Stimulated activated CD8-positive, alpha-beta memory T cell treated with anti-CD3 and anti-CD28 coated beads, Interleukin-2, amount 100 ng/mL, for 1 hour (primary cell): ENCODE measurements around the gene ITGAX.

Experiments
- DNase-seq, 2 donors: peaks; one replicate each; pipeline ENCODE4 v3.0.0-alpha.2; 2020; ENCODE audit warnings: low read depth in 2 of 2

ITGAX gene

DNA sequence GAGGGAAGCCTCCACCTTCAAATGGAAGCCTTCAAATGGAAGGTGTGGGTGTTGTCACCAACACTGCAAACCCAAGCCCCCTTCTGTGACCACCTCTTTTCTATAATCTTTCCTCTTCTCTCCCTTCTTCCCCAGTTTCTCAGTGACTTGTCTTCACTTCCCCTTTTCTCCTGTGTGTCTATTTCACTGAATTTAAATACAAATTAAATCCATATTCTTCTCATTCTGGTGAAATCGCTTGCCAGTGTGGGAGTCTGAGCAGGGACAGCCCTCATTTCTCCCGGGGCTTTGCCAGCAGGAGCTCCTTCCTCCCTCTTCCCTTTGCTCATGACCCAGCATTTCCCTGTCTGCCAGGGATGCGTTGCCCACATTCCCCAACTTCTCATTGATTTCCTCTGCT is 6.4 kb upstream of the ITGAX start:
- no peak for DNase-seq

DNA sequence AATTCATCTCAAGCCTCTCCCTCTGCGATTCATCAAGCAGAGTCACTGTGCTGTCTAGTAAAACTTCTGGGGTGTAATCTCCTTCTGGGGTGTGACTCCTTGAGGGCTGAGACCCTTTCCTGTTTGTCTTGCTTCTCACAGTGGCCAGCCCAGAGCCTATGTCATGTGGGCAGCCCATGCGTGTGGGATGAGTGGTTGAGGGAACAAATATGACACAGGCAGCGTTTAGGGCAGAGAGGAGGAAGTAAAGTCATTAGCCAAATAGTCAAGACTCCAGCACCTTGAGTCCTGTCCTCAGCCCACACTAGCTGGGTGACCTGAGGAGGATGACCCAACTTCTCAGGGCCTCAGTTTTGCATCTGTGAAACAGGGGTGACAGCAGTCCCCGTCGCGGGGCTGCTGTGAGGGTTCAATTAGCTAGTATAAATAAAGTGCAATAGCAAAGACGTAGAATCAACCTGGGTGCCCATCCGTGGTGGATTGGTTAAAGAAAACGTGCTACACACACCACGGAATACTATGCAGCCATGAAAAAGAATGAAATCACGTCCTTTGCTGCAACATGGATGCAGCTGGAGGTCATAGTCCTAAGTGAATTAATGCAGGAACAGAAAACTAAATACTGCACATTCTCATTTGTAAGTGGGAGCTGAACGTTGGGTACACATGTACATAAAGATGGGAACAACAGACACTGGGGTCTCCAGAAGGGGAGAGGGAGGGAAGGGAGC is 4.5 kb upstream of the ITGAX start:
- DNase-seq, result no peak

DNA sequence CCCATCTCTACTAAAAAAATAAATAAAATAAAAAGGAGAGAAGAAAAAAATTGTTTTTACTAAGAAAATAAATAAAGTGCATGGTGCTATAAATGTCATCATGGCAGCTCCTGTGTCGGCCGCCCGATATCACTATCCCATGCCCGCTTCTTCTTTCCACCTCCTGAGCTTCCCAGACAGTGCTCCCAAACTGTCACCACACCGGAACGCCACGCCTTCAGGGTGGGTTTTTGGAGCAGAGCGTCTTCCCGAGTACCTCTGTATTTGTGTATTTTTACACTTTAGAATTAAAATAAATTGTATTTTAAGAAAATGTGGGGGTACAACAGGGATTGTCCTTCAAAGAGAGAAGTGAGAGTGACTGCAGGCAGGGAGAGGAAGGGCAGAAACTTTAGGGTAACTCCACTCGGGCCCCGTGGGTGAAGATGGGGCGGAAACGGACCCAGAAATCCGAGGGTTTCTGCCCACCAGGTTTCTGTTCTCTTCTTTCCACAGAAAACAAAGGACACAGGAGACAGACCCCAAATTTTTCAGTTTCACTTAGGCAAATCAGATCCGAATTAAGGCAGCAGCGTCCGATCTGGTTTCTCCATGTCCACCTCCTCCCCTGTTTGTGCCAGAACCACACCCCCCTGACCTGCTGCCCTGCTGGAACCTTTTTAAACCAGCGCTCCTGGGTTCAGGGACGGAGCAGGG is 3.6 kb upstream of the ITGAX start:
- no peak for DNase-seq

DNA sequence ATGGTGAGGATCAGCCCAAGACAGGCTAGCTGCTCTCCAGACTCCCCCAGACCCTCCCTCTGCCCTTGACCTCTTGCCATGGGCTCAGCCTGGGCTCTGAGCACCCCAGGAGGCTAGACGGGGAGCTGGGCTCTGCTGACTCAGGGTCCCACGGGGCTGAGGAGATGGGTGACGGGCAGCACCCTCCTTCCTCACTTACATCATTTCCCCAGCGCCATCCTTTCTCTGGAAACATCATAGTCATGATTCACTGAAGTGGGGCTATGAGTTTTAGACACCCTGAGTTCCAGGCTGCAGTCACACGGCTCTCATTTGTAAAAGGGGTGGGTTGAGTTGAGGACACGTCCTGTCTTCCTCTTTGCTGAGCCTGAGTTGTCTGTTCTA is 3.0 kb upstream of the ITGAX start:
- DNase-seq, result no peak

DNA sequence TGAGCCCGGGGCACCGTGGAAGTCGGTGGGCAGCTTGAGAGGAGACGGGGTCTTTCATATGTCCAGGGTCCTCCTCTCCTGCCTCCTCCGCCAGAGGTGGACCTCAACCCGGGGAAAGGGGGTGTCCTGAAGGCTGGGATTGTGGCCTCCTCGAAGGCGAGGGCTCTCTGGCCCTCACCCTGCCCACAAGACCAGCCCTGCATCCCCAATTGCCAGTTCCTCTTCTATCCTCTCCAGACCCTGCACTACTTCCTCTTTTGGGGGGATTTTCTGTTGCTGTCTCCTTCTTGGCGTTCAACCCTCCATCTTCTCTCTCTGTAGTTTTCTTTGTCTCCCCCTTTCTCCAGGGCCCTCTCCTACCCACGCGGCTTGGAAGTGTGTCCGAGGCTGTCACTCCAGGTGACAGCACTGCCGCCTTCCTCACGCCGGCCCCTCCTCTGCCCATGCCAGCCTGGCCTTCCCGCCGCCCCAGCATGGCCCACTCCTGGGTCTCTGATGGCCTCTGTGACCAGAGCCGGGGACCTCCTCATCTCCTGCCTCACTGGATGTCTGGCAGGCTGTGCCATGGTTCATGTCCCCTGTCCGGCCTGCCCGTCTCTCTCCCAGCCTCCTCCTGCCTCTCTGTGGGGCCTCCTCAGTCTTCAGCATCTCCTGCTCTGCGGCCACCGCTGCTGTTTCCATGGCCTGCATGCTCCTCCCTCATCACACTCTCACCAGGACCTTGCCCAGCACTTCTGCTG is 2.4 kb upstream of the ITGAX start:
- no peak for DNase-seq

DNA sequence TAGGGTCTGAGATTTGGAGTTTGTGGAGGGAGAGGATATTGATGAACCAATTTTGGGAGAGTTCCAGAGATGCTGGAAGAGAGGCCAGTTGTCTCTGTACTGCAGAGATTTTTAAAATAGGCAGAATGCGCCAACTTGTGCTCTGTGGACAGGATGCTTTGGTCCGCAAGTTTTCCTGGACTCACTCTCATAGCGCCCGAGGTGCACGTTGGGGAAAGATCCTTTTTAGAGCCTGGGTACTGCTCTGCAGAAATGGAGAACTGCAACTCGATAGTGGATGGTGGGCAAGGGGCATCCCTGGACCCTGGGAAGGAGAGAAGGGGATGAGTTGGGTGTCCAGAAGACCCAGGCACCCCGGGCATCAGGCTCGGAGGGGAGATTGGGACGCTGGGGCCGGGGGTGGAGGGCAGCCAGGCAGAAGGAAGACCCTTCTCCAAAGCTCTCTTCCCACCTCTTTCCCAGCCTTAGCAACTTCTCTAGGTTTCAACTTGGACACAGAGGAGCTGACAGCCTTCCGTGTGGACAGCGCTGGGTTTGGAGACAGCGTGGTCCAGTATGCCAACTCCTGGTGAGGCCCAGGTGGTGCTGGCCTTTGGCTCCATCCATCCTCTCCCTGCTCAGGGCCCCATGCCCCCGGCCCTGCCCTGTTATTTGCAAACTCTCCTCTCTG is 590 bp downstream of the ITGAX start:
- DNase-seq, result no peak

DNA sequence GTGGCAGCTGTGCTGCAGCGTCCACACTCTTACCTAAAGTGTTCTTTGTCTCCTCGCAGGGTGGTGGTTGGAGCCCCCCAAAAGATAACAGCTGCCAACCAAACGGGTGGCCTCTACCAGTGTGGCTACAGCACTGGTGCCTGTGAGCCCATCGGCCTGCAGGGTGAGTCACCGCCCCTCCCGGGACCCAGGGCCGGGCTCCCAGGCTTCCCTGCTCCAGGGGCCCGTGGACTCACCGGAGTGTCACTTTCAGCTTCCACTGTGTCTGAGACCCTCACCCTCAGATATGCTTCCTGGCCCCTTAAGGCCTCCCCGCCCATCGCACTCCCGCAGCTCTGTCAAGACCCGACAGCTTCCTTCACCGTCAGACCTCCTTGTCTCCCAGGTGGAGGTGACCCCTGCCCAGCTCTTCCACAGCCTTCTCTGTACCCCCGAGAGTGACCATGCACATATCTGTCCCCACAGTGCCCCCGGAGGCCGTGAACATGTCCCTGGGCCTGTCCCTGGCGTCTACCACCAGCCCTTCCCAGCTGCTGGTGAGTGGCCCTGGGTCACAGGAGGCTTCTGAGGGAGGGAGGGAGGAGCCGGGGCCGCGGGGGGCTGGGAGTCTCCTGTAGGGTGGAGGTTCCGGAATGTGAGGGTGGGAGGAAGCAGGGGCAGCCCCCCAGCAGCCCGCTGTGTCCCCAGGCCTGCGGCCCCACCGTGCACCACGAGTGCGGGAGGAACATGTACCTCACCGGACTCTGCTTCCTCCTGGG is 1.8 kb downstream of the ITGAX start:
- no peak for DNase-seq

DNA sequence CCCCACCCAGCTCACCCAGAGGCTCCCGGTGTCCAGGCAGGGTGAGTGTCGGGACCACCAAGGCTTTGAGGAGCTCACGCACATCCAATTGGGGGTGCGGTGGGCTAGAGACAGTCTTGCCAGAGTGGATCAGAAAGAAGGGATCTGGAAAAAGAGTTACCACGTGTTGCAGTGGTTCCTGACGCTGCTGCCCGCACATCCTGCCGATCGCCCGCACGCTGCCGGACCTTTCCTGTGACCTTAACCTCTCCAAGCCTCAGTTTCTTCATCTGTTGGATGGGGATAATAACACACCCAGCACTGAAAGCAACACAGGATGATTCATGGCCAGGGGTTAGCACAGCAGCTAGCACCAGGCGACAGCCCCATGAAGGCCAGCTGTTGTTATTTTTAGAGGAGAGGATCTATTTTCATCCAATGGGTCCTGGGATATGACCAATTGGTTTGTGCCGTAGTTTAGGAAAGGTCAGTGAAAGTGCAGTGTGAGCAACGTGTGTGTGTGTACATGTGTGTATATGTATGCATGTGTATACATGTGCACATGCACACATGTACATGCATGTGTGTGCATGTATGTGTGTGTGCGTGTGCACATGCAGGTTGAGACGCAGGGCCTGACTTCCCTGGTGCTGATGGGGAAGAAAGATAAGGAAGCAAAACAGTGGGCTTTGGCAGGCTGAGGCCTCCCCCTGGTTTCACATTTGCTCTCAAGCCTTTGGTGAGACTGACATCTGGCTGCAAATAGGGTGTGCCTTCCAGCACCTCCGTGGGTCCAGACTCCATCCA is 2.5 kb downstream of the ITGAX start:
- DNase-seq, result no peak

DNA sequence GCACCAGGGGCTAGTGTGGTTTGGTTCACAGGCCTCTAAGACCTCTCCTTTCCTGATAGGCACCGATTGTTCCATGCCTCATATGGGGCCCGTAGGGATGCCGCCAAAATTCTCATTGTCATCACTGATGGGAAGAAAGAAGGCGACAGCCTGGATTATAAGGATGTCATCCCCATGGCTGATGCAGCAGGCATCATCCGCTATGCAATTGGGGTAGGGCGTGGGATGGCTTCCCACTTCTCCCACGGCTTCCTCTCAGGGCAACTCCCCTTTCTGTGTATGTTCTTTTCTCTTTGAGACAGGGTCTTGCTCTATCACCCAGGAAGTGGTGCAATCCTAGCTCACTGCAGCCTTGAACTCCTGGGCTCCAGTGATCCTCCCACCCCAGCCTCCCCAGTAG is 5.3 kb downstream of the ITGAX start:
- no peak for DNase-seq

DNA sequence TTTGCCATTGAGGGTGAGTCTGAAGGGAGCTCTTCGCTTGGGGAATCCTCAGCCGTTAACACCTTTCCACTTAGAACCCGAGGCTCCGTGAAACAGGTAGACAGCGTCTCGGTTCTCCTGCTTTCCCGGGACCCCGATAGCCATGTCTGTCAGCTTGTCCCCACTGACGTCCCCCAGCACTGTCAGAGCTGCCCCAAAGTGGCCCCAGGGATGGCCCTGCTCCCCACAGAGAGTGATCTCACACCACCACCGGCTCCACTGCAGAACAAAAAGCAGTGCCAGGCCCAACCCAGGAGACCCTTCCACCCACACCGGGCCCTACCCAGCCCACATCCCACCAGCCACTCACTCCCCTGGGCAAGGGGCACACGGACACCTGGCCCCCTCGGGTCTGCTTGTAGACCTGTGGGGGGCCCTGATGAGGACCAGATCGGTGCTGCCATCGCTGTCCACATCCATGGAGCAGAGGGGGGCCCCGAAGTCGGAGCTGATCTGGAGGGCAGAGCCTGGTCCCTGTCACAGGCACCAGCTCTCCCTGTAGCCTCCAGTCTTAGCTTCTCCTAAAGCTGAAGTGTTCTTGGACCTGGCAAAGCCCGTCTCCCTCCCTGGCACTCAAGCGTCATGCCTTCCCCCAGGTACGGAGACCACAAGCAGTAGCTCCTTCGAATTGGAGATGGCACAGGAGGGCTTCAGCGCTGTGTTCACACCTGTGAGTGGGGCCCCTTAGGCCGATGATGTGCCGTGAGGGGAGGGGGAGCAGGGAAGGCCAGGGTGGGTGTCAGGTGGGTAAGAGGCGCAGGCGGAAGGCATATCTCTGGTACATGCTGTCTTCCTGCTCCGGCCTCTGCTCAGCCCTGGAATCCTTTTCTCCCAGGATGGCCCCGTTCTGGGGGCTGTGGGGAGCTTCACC is 6.5 kb downstream of the ITGAX start:
- DNase-seq, result no peak

DNA sequence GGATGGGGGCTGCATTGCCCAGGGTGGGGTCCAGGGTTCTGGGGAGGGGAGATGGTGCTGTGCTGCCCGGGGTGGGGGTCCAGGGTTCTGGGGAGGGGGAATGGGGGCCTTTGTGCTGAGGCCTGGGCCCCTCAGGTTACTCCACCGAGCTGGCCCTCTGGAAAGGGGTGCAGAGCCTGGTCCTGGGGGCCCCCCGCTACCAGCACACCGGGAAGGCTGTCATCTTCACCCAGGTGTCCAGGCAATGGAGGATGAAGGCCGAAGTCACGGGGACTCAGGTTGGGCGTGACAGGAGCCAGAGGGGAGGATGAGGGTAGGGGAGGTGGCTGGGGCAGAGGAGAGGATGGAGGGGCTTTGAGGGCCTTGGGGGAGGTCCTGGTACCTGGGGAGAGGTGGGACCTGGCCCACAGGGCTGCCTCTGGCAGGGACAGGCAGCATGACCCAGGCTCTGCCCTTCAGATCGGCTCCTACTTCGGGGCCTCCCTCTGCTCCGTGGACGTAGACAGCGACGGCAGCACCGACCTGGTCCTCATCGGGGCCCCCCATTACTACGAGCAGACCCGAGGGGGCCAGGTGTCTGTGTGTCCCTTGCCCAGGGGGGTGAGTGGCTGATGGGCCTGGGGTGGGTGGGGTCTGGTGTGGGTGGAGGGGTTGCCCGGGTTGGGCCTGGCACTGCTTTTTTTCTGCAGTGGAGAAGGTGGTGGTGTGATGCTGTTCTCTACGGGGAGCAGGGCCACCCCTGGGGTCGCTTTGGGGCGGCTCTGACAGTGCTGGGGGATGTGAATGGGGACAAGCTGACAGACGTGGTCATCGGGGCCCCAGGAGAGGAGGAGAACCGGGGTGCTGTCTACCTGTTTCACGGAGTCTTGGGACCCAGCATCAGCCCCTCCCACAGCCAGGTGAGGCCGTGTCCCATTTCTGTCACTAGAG is 7.8 kb downstream of the ITGAX start:
- no peak for DNase-seq

DNA sequence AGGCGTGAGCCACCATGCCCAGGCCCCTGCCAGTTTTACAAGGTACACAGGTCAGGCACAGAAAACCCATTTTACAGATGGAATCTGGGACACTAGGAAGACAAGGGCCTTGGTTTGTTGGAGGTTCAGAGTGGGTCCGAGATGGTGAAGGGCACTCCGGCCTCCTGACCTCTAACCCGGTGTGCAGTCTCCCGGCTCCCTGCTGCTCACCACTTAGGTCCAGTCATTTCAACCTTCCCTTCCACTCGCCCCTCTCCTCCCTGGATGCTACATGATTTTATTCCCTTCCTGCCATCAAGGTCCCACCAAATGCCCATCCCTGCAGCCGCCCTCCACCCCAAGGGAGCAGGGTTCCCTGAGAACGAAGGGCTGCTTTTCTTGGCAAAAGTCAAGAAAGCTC is 8.7 kb downstream of the ITGAX start:
- no peak for DNase-seq

DNA sequence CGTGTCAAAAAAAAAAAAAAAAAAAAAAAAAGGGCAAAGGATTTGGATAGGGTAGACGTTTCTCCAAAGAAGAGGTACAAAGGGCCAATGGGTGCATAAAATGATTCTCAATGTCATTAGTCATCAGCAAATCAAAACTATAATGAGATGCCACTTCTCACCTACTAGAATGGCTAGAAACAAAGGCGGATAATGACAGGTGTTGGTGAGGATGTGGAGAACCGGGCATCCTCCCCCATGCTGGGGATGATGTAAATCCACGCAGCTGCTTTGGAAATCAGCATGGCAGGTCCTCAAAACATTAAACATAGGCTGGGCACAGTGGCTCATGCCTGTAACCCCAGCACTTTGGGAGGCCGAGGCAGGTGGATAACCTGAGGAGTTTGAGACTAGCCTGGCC is 9.4 kb downstream of the ITGAX start:
- no peak for DNase-seq

DNA sequence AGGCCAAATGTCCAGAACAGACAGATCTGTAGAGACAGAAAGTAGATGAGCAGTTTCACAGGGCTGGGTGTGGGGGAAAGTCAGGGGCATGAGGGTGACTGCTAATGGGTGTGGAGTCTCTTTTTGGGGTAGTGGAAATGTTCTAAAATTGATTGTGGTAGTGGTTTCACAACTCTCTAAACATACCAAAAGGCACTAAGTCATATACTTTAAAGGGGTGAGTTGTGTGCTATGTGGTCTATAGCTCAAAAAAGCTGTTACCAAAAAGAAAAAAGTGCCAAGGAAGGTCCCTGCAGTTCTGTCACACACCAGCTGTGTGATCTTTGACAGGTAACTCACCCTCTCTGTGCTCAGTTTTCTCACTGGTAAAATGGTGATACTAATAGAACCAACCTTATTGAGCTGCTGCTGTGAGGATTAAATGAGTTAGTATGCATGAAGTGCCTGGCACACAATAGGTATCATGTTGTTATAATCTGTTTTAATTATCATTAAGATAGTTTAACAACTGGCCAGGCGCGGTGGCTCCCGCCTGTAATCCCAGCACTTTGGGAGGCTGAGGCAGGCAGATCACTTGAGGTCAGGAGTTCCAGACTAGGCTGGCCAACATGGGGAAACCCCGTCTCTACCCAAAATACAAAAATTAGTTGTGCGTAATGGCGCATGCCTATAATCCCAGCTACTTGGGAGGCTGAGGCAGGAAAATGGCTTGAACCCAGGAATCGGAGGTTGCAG is 10.3 kb downstream of the ITGAX start:
- no peak for DNase-seq

DNA sequence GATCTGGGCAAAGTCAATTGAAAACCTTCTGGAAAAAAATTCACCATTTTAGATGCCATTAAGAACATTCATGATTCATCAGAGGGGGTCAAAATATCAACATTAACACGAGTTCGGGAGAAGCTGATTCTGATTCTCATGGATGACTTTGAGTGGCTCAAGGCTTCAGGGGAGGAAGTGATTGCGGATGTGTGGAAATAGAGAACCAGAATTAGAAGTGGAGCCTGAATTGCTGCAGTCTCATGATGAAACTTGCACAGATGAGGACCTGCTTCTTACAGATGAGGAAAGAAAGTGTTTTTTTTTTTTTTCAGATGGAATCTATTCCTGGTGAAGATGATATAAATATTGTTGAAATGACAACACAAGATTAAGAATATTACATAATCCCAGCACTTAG is 12.9 kb downstream of the ITGAX start:
- no peak for DNase-seq

DNA sequence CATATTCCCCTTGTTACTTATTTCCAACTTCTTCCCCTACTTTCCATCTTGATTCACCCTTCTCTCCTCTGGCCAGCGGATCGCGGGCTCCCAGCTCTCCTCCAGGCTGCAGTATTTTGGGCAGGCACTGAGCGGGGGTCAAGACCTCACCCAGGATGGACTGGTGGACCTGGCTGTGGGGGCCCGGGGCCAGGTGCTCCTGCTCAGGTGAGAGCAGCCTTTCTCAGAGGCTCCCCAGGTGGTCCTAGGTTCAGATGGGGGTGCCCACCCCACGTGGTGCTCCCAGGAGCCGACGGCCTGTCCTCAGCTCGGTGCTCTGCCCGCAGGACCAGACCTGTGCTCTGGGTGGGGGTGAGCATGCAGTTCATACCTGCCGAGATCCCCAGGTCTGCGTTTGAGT is 16.0 kb downstream of the ITGAX start:
- no peak for DNase-seq

DNA sequence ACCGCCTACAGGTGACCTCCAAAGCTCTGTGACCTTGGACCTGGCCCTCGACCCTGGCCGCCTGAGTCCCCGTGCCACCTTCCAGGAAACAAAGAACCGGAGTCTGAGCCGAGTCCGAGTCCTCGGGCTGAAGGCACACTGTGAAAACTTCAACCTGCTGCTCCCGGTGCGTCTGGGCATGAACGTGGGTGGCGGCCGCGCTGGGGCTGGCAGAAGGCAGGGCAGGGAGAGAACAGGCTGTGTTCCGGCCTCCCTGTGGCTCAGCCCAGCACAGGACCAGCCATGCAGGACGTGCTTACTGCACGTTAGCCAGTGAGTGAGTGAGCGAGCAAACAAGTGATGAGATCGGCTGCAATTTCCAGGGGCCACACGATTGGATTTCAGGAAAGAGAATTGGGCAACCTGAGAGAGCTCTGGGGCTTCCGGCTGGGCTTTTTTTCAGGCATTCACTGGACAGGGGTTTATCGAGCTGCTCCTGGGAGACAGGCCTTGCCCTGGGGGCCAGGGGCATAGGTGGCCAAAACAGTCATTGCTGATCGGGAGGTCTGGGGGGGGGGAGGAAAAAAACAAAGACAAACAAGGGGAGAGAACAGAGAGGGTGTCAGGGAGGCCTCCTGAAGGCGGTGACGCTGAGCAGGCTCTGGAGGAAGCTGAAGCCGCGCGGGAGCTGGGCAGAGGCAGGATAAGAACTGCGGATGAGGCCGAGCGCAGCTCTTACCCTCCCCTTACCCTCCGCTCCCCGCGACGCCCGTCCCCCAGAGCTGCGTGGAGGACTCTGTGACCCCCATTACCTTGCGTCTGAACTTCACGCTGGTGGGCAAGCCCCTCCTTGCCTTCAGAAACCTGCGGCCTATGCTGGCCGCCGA is 16.9 kb downstream of the ITGAX start:
- no peak for DNase-seq
